Smooth muscle cell (in vitro differentiated cells): Measurements from ENCODE around the gene CLIP1. TPM values are rescaled to one million over a fixed set of nuclear protein-coding genes. Genes with fewer than 3 reads are reported as not detected.

Experiments used
- DNase-seq: peaks from one replicate; lab custom pipeline; 2025; ENCODE audit not compliant: unreplicated experiment; lab: John Stamatoyannopoulos, UW
- H2AFZ ChIP-seq: fragments of 200-600 bp; sonication (generic); 2 replicates; pipeline ENCODE4 v1.6.0; 2016; ENCODE audit warnings: antibody characterized with exemption, low read depth, mild to moderate bottlenecking
- H3F3A ChIP-seq: fragments of 200-600 bp; sonication (generic); 2 replicates; pipeline ENCODE4 v1.6.0; 2017; ENCODE audit warnings: antibody characterized with exemption, low read depth
- H3K27ac ChIP-seq: fragments of 200-600 bp; sonication (generic); 2 replicates; pipeline ENCODE4 v1.5.1; 2016; ENCODE audit warnings: low read depth, mild to moderate bottlenecking
- H3K27me3 ChIP-seq: fragments of 200-600 bp; sonication (generic); 2 replicates; pipeline ENCODE4 v1.6.1; 2016; ENCODE audit warnings: low read depth, mild to moderate bottlenecking
- H3K36me3 ChIP-seq: fragments of 200-600 bp; sonication (generic); 2 replicates; pipeline ENCODE4 v1.5.1; 2016; ENCODE audit warnings: low read depth
- H3K4me1 ChIP-seq: fragments of 200-600 bp; sonication (generic); 2 replicates; pipeline ENCODE4 v1.5.1; 2016; ENCODE audit warnings: low read depth
- H3K4me2 ChIP-seq: fragments of 200-600 bp; sonication (generic); 2 replicates; pipeline ENCODE4 v1.6.0; 2016; ENCODE audit warnings: mild to moderate bottlenecking
- H3K4me3 ChIP-seq: fragments of 200-600 bp; sonication (generic); 2 replicates; pipeline ENCODE4 v1.5.1; 2016; ENCODE audit warnings: mild to moderate bottlenecking
- H3K79me2 ChIP-seq: fragments of 200-600 bp; sonication (generic); 2 replicates; pipeline ENCODE4 v1.6.0; 2016; ENCODE audit warnings: low read depth, mild to moderate bottlenecking
- H3K9ac ChIP-seq: fragments of 200-600 bp; sonication (generic); 2 replicates; pipeline ENCODE4 v1.6.0; 2016; ENCODE audit warnings: low read depth
- H3K9me3 ChIP-seq: fragments of 200-600 bp; sonication (generic); replicated peaks from 2 replicates; pipeline ENCODE4 v1.5.1; 2016; ENCODE audit warnings: low read depth
- H4K20me1 ChIP-seq: fragments of 200-600 bp; sonication (generic); 2 replicates; pipeline ENCODE4 v1.6.0; 2016; ENCODE audit warnings: low read depth
- CTCF ChIP-seq: fragments of 200-600 bp; sonication (generic); IDR thresholded peaks from 2 replicates; pipeline ENCODE4 v1.5.1; 2017; ENCODE audit warnings: borderline replicate concordance, mild to moderate bottlenecking, antibody characterized with exemption; ENCODE audit not compliant: insufficient read depth, poor library complexity, severe bottlenecking
- WGBS: methylation state at CpG from one replicate; pipeline ENCODE4 v1.1.7; 2016; ENCODE audit warnings: low lambda C conversion rate; 5-methylcytosine and 5-hydroxymethylcytosine counted together
- polyA plus RNA-seq: library from polyadenylated mRNA; unstranded; fragments of >200 nt; fragmentation: Nextera tagmentation; extraction: Ambion mirVana; gene quantifications from 2 replicates; pipeline ENCODE4 v1.2.1, GENCODE V29; 2016
- total RNA-seq: library from RNA; depleted of rRNA; stranded (reverse); fragments of >200 nt; gene quantifications from 2 replicates; pipeline ENCODE4 v1.2.3, GENCODE V29; 2014

CLIP1 gene
- total and polyA plus RNA-seq, 2 experiments from 2014 or later: 15.3 to 40.4 TPM

- no peak overlapping the region for H3K4me2 ChIP-seq
- H3K79me2 ChIP-seq: no peaks in the 10 kb centered on the region
- H3K4me1 ChIP-seq: no peaks in the 10 kb centered on the region
- no peaks in the 10 kb centered on the region for H3K27me3 ChIP-seq
- TF ChIP-seq CTCF: no peak
- H3K9ac ChIP-seq: no peak overlapping the region
- DNase-seq: no peak
- no peaks in the 10 kb centered on the region for H3K9me3 ChIP-seq
- H3K36me3 ChIP-seq: peaks cover 4% of the 10 kb centered on the region
- WGBS: 100% methylated on average over 1 of the region's 1 CpG
- H3F3A ChIP-seq: no peaks in the 10 kb centered on the region
- H2AFZ ChIP-seq: no peak overlapping the region
- H3K4me3 ChIP-seq: no peak overlapping the region
- H3K27ac ChIP-seq: no peak overlapping the region
- no peaks in the 10 kb centered on the region for H4K20me1 ChIP-seq
Measured at GRCh38 chr12:122304924-122305323, 117.5 kb downstream of the CLIP1 start.

- Histone ChIP-seq H3F3A (no peaks in the 10 kb centered on the region), H3K4me1 (no peaks in the 10 kb centered on the region), H3K4me2 (no peak overlapping the region), H2AFZ (no peak overlapping the region), H4K20me1 (no peaks in the 10 kb centered on the region), H3K79me2 (no peaks in the 10 kb centered on the region), H3K9ac (no peak overlapping the region), H3K27ac (no peak overlapping the region), H3K27me3 (no peaks in the 10 kb centered on the region), H3K36me3 (peaks cover 4% of the 10 kb centered on the region), H3K9me3 (no peaks in the 10 kb centered on the region), H3K4me3 (no peak overlapping the region)
- 88% methylated on average over 4 of the region's 4 CpGs for WGBS
- no peak for TF ChIP-seq CTCF
- no peak for DNase-seq
Measured at GRCh38 chr12:122303068-122303467, 119.4 kb downstream of the CLIP1 start.

GRCh38 chr12:122298071-122298748 lies 124.3 kb downstream of the CLIP1 start:
- Histone ChIP-seq H3K36me3 (peaks cover 4% of the 10 kb centered on the region), H3F3A (no peaks in the 10 kb centered on the region), H3K27ac (no peak overlapping the region), H3K9ac (no peak overlapping the region), H3K9me3 (no peaks in the 10 kb centered on the region), H3K79me2 (no peaks in the 10 kb centered on the region), H4K20me1 (no peaks in the 10 kb centered on the region), H3K4me1 (no peaks in the 10 kb centered on the region), H3K27me3 (no peaks in the 10 kb centered on the region), H3K4me3 (no peak overlapping the region), H2AFZ (no peak overlapping the region), H3K4me2 (no peak overlapping the region)
- TF ChIP-seq CTCF: no peak
- WGBS: 95% methylated on average over 14 of the region's 14 CpGs
- no peak for DNase-seq

GRCh38 chr12:122297494-122297893 lies 125.0 kb downstream of the CLIP1 start:
- Histone ChIP-seq H3K9ac (no peak overlapping the region), H2AFZ (no peak overlapping the region), H3F3A (no peaks in the 10 kb centered on the region), H3K79me2 (no peaks in the 10 kb centered on the region), H3K27me3 (no peaks in the 10 kb centered on the region), H3K36me3 (peaks cover 4% of the 10 kb centered on the region), H4K20me1 (no peaks in the 10 kb centered on the region), H3K27ac (no peak overlapping the region), H3K4me2 (no peak overlapping the region), H3K4me1 (no peaks in the 10 kb centered on the region), H3K9me3 (no peaks in the 10 kb centered on the region), H3K4me3 (no peak overlapping the region)
- WGBS: 93% methylated on average over 9 of the region's 9 CpGs
- no peak for TF ChIP-seq CTCF
- DNase-seq: no peak
